Measurements from ENCODE around the gene GSTP1. TPM values are rescaled to one million over a fixed set of nuclear protein-coding genes. Genes with fewer than 3 reads are reported as not detected.

Gene GSTP1
- total RNA-seq, 4 donors from 2014 or later, result 399 to 826 (median 474) TPM

GRCh38 chr11:67611704-67612587, 28.3 kb downstream of the GSTP1 start:
- TF ChIP-seq, protein P1, sequence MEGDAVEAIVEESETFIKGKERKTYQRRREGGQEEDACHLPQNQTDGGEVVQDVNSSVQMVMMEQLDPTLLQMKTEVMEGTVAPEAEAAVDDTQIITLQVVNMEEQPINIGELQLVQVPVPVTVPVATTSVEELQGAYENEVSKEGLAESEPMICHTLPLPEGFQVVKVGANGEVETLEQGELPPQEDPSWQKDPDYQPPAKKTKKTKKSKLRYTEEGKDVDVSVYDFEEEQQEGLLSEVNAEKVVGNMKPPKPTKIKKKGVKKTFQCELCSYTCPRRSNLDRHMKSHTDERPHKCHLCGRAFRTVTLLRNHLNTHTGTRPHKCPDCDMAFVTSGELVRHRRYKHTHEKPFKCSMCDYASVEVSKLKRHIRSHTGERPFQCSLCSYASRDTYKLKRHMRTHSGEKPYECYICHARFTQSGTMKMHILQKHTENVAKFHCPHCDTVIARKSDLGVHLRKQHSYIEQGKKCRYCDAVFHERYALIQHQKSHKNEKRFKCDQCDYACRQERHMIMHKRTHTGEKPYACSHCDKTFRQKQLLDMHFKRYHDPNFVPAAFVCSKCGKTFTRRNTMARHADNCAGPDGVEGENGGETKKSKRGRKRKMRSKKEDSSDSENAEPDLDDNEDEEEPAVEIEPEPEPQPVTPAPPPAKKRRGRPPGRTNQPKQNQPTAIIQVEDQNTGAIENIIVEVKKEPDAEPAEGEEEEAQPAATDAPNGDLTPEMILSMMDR (IDR thresholded peaks at IDR 0.05; ENCODE audit: low read depth), result no peak

- TF ChIP-seq, protein P1 (IDR thresholded peaks at IDR 0.05; ENCODE audit: low read depth), result no peak
These were observed 29.1 kb downstream of the GSTP1 start for GRCh38 chr11:67612751-67613150.

- TF ChIP-seq, protein P1 (IDR thresholded peaks at IDR 0.05; ENCODE audit: low read depth), result no peak
These were observed 29.8 kb downstream of the GSTP1 start for GRCh38 chr11:67613313-67613959.

DNA sequence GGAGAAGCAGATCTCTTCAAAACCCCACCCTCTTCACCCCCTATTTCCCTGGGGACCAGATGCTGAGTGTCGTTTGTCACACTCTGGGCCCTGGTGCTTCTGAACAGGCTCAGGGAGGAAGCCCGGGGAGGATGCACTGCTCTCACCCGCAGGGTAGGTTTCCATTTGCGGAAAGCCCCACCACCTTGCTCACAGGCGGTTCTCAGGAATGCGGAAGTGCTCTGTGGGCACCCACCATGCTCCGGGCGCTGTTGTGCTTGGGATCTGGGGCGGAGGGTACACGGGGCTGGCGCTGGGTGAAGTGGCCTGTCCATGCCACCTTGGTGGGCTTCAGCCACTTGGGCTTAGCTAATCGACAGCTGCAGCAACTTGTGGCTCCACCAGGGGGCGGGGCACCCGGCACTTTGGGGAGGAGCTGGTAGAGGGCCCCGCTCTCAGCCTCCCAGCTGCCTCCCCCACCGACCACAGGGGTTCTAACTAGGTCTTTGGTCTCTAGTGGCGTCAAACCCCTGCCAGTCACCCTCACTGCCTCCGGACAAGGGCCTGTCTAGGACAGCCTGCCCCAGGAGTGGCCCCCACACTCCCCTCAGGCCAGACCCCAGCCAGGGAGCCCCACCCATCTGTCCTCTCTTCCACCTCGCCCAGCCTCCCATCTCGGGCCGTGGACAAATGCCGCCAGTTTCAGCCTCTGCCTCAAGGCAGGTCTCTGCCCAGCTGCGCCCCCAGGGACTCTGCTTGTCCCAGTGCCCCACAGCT, 30.5 kb downstream of the GSTP1 start:
- TF ChIP-seq, protein P1 (IDR thresholded peaks at IDR 0.05; ENCODE audit: low read depth), result no peak

DNA sequence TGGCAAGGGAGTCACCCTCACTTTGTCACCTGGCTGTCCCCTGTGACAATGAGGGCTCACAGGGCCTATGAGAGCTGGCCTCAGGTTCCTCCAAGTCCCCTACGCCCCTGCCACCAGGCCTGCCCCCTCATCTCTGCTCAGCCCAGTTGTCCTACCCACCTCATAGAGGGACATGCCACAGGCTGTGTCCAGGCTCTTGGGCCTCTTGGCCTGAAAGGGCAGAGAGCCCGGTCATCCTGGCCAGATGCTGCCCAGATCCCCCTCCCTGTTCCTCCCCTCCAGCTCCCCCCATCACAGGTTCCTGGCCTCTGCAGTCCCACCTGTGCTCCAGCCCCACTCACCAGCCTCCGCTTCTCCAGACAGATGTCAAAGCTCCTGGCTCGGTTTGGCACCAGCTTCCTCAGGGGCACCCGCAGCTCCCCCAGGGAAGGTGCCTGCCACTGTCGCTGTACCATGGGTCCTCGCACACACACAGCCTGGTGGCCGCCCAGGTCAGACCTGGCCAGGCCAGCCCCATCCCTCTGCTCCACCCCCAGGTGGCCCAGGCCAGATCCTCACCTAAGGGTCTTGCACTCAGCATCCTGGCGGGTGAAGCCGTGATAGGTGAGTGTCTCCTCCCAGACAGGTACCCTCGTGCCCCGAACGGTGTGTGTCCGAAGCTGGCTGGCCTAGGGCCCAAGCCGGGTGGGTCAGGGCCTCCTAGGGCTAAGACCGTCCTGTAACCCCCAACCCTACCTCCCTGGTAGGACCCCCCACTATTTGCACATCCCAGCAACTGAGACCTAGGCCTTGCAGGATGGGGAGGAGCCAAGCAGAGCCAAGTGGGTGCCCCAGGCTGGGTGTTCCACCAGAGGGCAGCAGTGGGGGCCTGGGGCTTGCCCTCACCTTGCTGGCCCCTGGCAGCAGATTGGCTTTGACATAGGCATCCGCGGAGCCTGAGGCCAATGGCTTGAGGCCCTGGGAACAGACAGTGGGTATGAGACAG, 31.4 kb downstream of the GSTP1 start:
- TF ChIP-seq, protein P1 (IDR thresholded peaks at IDR 0.05; ENCODE audit: low read depth), result no peak

DNA sequence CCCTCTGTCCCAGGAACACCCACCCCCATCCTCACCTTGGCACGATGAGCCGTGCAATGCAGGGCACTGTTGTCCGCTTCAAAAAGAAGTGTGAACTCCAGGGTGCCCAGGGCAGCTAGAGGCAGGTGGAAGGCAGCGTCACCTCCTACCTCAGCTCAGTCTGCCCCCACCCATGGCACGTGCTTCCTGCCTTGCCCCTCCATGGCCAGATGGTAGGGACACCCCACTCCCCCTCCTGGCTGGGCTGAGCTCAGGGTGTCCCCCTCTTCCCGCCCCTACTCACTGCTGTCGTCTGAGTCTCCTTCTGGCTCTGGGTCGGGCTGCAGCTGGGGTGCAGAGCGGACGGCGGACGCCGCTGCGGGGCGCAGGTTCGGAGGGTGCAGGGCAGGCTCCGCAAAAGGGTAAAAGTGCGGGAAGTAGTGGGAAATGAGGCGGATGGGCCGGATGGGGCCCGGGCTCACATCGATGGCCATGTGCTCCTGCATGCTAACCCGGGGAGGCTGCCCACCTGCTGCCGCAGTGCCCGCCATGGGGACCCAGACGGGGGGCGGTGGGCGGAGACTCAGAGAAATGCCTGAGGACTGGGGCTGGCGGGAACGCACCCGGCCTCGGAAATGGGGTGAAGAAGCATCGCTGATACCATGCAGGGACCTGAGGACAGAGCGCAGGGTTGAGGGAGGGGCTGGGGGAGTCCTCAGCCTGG, 32.3 kb downstream of the GSTP1 start:
- TF ChIP-seq, protein P1 (IDR thresholded peaks at IDR 0.05; ENCODE audit: low read depth), result no peak

Data from subcutaneous adipose tissue (tissue), 4 donors.